ENCODE measurements around the gene PIAS3.

GRCh38 chr1:145891143-145891542 lies 32.3 kb upstream of the PIAS3 start:
- TF ChIP-seq, protein P1, sequence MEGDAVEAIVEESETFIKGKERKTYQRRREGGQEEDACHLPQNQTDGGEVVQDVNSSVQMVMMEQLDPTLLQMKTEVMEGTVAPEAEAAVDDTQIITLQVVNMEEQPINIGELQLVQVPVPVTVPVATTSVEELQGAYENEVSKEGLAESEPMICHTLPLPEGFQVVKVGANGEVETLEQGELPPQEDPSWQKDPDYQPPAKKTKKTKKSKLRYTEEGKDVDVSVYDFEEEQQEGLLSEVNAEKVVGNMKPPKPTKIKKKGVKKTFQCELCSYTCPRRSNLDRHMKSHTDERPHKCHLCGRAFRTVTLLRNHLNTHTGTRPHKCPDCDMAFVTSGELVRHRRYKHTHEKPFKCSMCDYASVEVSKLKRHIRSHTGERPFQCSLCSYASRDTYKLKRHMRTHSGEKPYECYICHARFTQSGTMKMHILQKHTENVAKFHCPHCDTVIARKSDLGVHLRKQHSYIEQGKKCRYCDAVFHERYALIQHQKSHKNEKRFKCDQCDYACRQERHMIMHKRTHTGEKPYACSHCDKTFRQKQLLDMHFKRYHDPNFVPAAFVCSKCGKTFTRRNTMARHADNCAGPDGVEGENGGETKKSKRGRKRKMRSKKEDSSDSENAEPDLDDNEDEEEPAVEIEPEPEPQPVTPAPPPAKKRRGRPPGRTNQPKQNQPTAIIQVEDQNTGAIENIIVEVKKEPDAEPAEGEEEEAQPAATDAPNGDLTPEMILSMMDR (conservative IDR thresholded peaks at IDR 0.05; ENCODE audit: low read length), result no peak
- TF ChIP-seq EZH2phosphoT487 (IDR thresholded peaks at IDR 0.05; ENCODE audit: borderline replicate concordance, low read depth, low read length), result no peak

Measured in OCI-LY7 (cell line).